Glutamatergic neuron (in vitro differentiated cells): ENCODE data around the gene HSD11B1L. TPM values are rescaled to one million over a fixed set of nuclear protein-coding genes. Genes with fewer than 3 reads are reported as not detected.
"Not testable (repeated sequence)": the region's sequence is repeated elsewhere in the genome, so short reads cannot be mapped to it uniquely, and the experiment has no call there.

Experiments
- DNase-seq: peaks from one replicate; pipeline ENCODE4 v3.0.0; 2022
- H3K27ac Mint-ChIP-seq: one replicate; pipeline ENCODE4 v1.8.0; 2020; ENCODE audit warnings: mild to moderate bottlenecking, mixed read lengths, inconsistent platforms; ENCODE audit not compliant: unreplicated experiment
- H3K27me3 Mint-ChIP-seq: one replicate; pipeline ENCODE4 v1.8.0; 2020; ENCODE audit warnings: mild to moderate bottlenecking, moderate library complexity, mixed read lengths, inconsistent platforms; ENCODE audit not compliant: unreplicated experiment
- H3K36me3 Mint-ChIP-seq: one replicate; pipeline ENCODE4 v1.8.0; 2020; ENCODE audit warnings: mild to moderate bottlenecking, mixed read lengths, inconsistent platforms; ENCODE audit not compliant: unreplicated experiment
- H3K4me1 Mint-ChIP-seq: one replicate; pipeline ENCODE4 v1.8.0; 2020; ENCODE audit warnings: mild to moderate bottlenecking, low read depth, mixed read lengths, inconsistent platforms; ENCODE audit not compliant: unreplicated experiment
- H3K4me3 Mint-ChIP-seq: one replicate; pipeline ENCODE4 v1.8.0; 2020; ENCODE audit warnings: mild to moderate bottlenecking, mixed read lengths, inconsistent platforms; ENCODE audit not compliant: unreplicated experiment
- H3K9me3 Mint-ChIP-seq: one replicate; pipeline ENCODE4 v1.8.0; 2020; ENCODE audit warnings: mild to moderate bottlenecking, moderate library complexity, mixed read lengths, inconsistent platforms; ENCODE audit not compliant: unreplicated experiment
- CTCF ChIP-seq: fragments of 200-600 bp; sonication (generic); IDR thresholded peaks from one replicate; pipeline ENCODE4 v1.5.0; 2021; ENCODE audit not compliant: partially characterized antibody, unreplicated experiment
- total RNA-seq: library from RNA; stranded (reverse); fragmentation: NEBNext Ultra II Directional; extraction: Animal tissue kit (Norgen Biotek cat#: 25700); gene quantifications from one replicate; pipeline ENCODE4 v1.2.1, GENCODE V29; 2021; ENCODE audit not compliant: unreplicated experiment

HSD11B1L gene
- total RNA-seq, 1 donor from 2014 or later: 64.4 TPM

- Mint-ChIP-seq H3K27me3 (peaks cover 7% of the 10 kb centered on the region), H3K27ac (peak within 1 kb of the TSS; percentile 87), H3K4me1 (peaks cover 12% of the 10 kb centered on the region), H3K4me3 (peak within 1 kb of the TSS; percentile 89), H3K36me3 (no peaks in the 10 kb centered on the region), H3K9me3 (peaks cover 11% of the 10 kb centered on the region)
- peak; percentile 86 for TF ChIP-seq CTCF
- peak; percentile 99 for DNase-seq
Measured at GRCh38 chr19:5719961-5720790, 39.3 kb downstream of the HSD11B1L start, which contains the start of the genes CATSPERD and LONP1. TSS of gene CATSPERD (plus strand) at chr19:5720637. CDS start at chr19:5720738, 101 bp downstream. TSS of gene LONP1 (minus strand) at chr19:5720146. CDS start at chr19:5720132, 14 bp downstream.

GRCh38 chr19:5727453-5728050, 46.7 kb downstream of the HSD11B1L start:
- peaks cover 4% of the 10 kb centered on the region for H3K27me3 Mint-ChIP-seq

DNA sequence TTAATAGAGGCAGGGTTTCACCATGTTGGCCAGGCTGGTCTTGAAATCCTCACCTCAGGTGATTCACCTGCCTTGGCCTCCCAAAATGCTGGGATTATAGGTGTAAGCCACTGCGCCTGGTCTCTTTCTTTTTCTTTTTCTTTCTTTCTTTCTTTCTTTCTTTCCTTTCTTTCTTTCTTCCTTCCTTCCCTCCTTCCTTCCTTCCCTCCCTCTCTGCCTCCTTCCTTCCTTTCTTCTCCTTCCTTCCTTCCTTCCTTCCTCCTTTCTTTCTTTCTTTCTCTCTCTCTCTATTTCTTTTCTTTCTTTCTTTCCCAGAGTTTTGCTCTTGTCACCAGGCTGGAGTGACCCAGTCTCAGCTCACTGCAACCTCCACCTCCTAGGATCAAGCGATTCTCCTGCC, 52.3 kb downstream of the HSD11B1L start:
- H3K27me3 Mint-ChIP-seq, H3K36me3 Mint-ChIP-seq, H3K27ac Mint-ChIP-seq: not testable (repeated sequence)

More at GRCh38 chr19:5727453-5728050, 46.7 kb downstream of the HSD11B1L start:
- TF ChIP-seq CTCF: no peak
- Mint-ChIP-seq H3K9me3 (peaks cover 3% of the 10 kb centered on the region), H3K27ac (no peak overlapping the region), H3K4me1 (no peaks in the 10 kb centered on the region), H3K4me3 (no peak overlapping the region), H3K36me3 (peaks cover 5% of the 10 kb centered on the region)
- no peak for DNase-seq

More for the DNA sequence above, 52.3 kb downstream of the HSD11B1L start:
- H3K4me3 Mint-ChIP-seq, H3K4me1 Mint-ChIP-seq, H3K9me3 Mint-ChIP-seq, DNase-seq: not testable (repeated sequence)

Other genes with a start within 250 kb of the HSD11B1L start
- gene ZNRF4, start 225.6 kb upstream of the HSD11B1L start, total RNA-seq: not detected
- 1.0 TPM for gene TINCR, start 113.1 kb upstream of the HSD11B1L start, total RNA-seq
- gene SAFB2, start 58.3 kb upstream of the HSD11B1L start, total RNA-seq: 70.9 TPM
- 133 TPM for gene SAFB, start 57.9 kb upstream of the HSD11B1L start, total RNA-seq
- gene MICOS13, start 511 bp upstream of the HSD11B1L start, total RNA-seq: 22.8 TPM
- 514 TPM for gene RPL36, start 9.3 kb downstream of the HSD11B1L start, total RNA-seq
- gene LONP1, start 39.1 kb downstream of the HSD11B1L start, total RNA-seq: 98.5 TPM
- not detected for gene CATSPERD, start 39.6 kb downstream of the HSD11B1L start, total RNA-seq
- 3.1 TPM for gene PRR22, start 103.7 kb downstream of the HSD11B1L start, total RNA-seq
- 22.4 TPM for gene DUS3L, start 110.1 kb downstream of the HSD11B1L start, total RNA-seq
- 1.2 TPM for gene NRTN, start 124.0 kb downstream of the HSD11B1L start, total RNA-seq
- gene FUT6, start 158.7 kb downstream of the HSD11B1L start, total RNA-seq: not detected
- gene FUT3, start 170.4 kb downstream of the HSD11B1L start, total RNA-seq: not detected
- gene FUT5, start 189.5 kb downstream of the HSD11B1L start, total RNA-seq: 0.27 TPM
- 193 TPM for gene NDUFA11, start 222.8 kb downstream of the HSD11B1L start, total RNA-seq
- 7.5 TPM for gene VMAC, start 223.8 kb downstream of the HSD11B1L start, total RNA-seq
- gene CAPS, start 233.2 kb downstream of the HSD11B1L start, total RNA-seq: 9.9 TPM